ENCODE data around the gene ZNF76. TPM values are rescaled to one million over a fixed set of nuclear protein-coding genes. Genes with fewer than 3 reads are reported as not detected.

Gene ZNF76
- total and polyA plus RNA-seq, 2 of the 8 experiments (the other 6 are each of a cell fraction or from before 2014, with no cell fraction given) = 17.9 to 23.9 TPM

GRCh38 chr6:35300848-35301247 is 41.3 kb downstream of the ZNF76 start (continued):
- no peak for TF ChIP-seq RXRA (IDR thresholded peaks at IDR 0.05; ENCODE audit: insufficient read depth, low read depth, low read length)
- no peak for TF ChIP-seq SAP30 (IDR thresholded peaks at IDR 0.05; ENCODE audit: insufficient read depth, insufficient replicate concordance, low read length)
